HG03521 (cell line): ENCODE measurements around the gene AKT3.
A peak's percentile ranks its signal among the peaks of the same experiment; 100 is the strongest.

Experiments used
- ATAC-seq: cut with Tn5 transposase; IDR thresholded peaks from one replicate; pipeline ENCODE4 v1.9.1; 2021; ENCODE audit warnings: mild to moderate bottlenecking, moderate library complexity; ENCODE audit not compliant: unreplicated experiment

Gene AKT3

GRCh38 chr1:243621973-243622372 lies 228.1 kb downstream of the AKT3 start:
- ATAC-seq: no peak

GRCh38 chr1:243620096-243620495 lies 229.9 kb downstream of the AKT3 start:
- ATAC-seq: no peak

GRCh38 chr1:243609698-243610097 lies 240.3 kb downstream of the AKT3 start:
- ATAC-seq: no peak

GRCh38 chr1:243605604-243606003 lies 244.4 kb downstream of the AKT3 start:
- no peak for ATAC-seq

- ATAC-seq: no peak
Measured at GRCh38 chr1:243601720-243602119, 248.3 kb downstream of the AKT3 start.

GRCh38 chr1:243598433-243598832 lies 251.6 kb downstream of the AKT3 start:
- ATAC-seq: no peak

GRCh38 chr1:243597383-243597782 lies 252.7 kb downstream of the AKT3 start:
- no peak for ATAC-seq

GRCh38 chr1:243596431-243597062 lies 253.5 kb downstream of the AKT3 start:
- ATAC-seq: peak; percentile 98

GRCh38 chr1:243595527-243596210 lies 254.4 kb downstream of the AKT3 start:
- no peak for ATAC-seq

- ATAC-seq: no peak
Measured at GRCh38 chr1:243594455-243594854, 255.6 kb downstream of the AKT3 start.

GRCh38 chr1:243589286-243589685 lies 260.8 kb downstream of the AKT3 start:
- peak; percentile 63 for ATAC-seq

- ATAC-seq: peak; percentile 95
Measured at GRCh38 chr1:243587823-243588560, 262.1 kb downstream of the AKT3 start.

- ATAC-seq: no peak
Measured at GRCh38 chr1:243587285-243587684, 262.8 kb downstream of the AKT3 start.

- no peak for ATAC-seq
Measured at GRCh38 chr1:243585982-243586381, 264.1 kb downstream of the AKT3 start.

GRCh38 chr1:243582326-243582725 lies 267.7 kb downstream of the AKT3 start:
- no peak for ATAC-seq

GRCh38 chr1:243580984-243581383 lies 269.1 kb downstream of the AKT3 start:
- ATAC-seq: no peak

GRCh38 chr1:243580072-243580471 lies 270.0 kb downstream of the AKT3 start:
- ATAC-seq: no peak

GRCh38 chr1:243575070-243575469 lies 275.0 kb downstream of the AKT3 start:
- ATAC-seq: no peak

- ATAC-seq: no peak
Measured at GRCh38 chr1:243572940-243573339, 277.1 kb downstream of the AKT3 start.

- no peak for ATAC-seq
Measured at GRCh38 chr1:243568793-243569192, 281.2 kb downstream of the AKT3 start.

GRCh38 chr1:243564814-243565213 lies 285.2 kb downstream of the AKT3 start:
- no peak for ATAC-seq

GRCh38 chr1:243563732-243564131 lies 286.3 kb downstream of the AKT3 start:
- ATAC-seq: no peak
